SJSA1 (cell line): ENCODE results near the gene ZNF326. TPM values are rescaled to one million over a fixed set of nuclear protein-coding genes. Genes with fewer than 3 reads are reported as not detected.
"Not testable (repeated sequence)": the region's sequence is repeated elsewhere in the genome, so short reads cannot be mapped to it uniquely, and the experiment has no call there.

Experiments used
- DNase-seq, 2 experiments: peaks; one replicate each; pipeline ENCODE4 v3.0.0-alpha.2; 2015 to 2020; ENCODE audit warnings: low spot score in 2 of 2, low read depth in 1 of 2
- H3K27ac ChIP-seq: fragments of 250-450 bp; sonication (Bioruptor Pico); 2 replicates; pipeline ENCODE4 v1.5.1; 2020; ENCODE audit warnings: mild to moderate bottlenecking, moderate library complexity
- H3K27me3 ChIP-seq: fragments of 250-450 bp; sonication (Bioruptor Pico); replicated peaks from 2 replicates; pipeline ENCODE4 v1.5.1; 2020; ENCODE audit warnings: mild to moderate bottlenecking, moderate library complexity
- H3K36me3 ChIP-seq: fragments of 250-450 bp; sonication (Bioruptor Pico); 2 replicates; pipeline ENCODE4 v1.5.1; 2020; ENCODE audit warnings: mild to moderate bottlenecking
- H3K4me1 ChIP-seq: fragments of 250-450 bp; sonication (Bioruptor Pico); replicated peaks from 2 replicates; pipeline ENCODE4 v1.6.1; 2021; ENCODE audit warnings: mild to moderate bottlenecking
- H3K4me3 ChIP-seq: fragments of 250-450 bp; sonication (Bioruptor Pico); 2 replicates; pipeline ENCODE4 v1.5.1; 2020; ENCODE audit warnings: mild to moderate bottlenecking
- H3K9me3 ChIP-seq: fragments of 250-450 bp; sonication (Bioruptor Pico); replicated peaks from 2 replicates; pipeline ENCODE4 v1.5.1; 2020; ENCODE audit warnings: mild to moderate bottlenecking
- total RNA-seq: library from RNA; depleted of rRNA; stranded (reverse); fragments of >200 nt; shearing (Covaris generic); gene quantifications from 2 replicates; pipeline ENCODE4 v1.2.3, GENCODE V29; 2014

Gene ZNF326
- total RNA-seq, 1 experiment from 2014 or later: 6.3 TPM

DNA sequence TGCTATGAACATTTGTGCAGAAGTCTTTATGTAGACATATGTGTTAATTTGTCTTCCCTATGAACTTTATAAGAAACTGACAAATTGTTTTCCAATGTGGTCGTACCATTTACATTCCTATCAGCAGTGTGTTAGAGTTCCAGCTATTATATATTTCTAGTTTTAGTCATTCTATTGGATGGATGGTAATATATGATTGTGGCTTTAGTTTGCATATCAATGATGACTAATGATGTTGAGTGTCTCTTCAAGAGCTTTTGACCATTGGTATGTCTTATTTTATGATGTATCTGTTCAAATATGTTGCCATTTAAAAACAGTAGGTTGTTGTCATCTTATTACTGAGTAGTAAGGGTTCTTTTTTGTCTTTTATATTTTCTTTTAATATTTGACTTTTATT, 16.2 kb upstream of the ZNF326 start:
- no peaks in the 10 kb centered on the region for H3K36me3 ChIP-seq
- peaks cover 43% of the 10 kb centered on the region for H3K4me1 ChIP-seq
- DNase-seq: peak in 1 of 2 experiments; percentile 18
- H3K27me3 ChIP-seq: no peaks in the 10 kb centered on the region
- H3K9me3 ChIP-seq: no peaks in the 10 kb centered on the region
- no peak overlapping the region for H3K27ac ChIP-seq
- no peak overlapping the region for H3K4me3 ChIP-seq

DNA sequence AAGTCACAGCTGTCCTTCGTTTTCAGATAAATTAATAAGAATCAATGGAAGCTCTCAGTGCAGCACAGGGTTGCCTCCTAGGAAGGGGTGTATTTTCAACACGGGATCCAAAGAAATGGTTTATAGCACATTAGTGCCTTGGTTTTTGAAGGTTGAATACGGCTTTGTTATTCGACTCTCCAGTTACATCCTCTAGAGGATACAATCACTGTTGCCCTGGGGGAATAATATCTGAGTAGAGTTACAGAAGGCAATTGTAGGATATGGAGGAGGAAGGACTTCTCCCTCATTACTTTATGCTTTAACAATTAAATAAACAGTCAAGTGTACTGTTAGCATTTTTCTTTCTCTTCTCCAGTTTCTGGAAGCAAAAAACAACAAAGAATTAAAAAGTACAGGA, 14.3 kb upstream of the ZNF326 start:
- Histone ChIP-seq H3K27ac (no peak overlapping the region), H3K4me3 (no peak overlapping the region), H3K27me3 (no peaks in the 10 kb centered on the region), H3K4me1 (peaks cover 34% of the 10 kb centered on the region), H3K9me3 (no peaks in the 10 kb centered on the region), H3K36me3 (no peaks in the 10 kb centered on the region)
- DNase-seq: peak in 1 of 2 experiments; percentile 22

DNA sequence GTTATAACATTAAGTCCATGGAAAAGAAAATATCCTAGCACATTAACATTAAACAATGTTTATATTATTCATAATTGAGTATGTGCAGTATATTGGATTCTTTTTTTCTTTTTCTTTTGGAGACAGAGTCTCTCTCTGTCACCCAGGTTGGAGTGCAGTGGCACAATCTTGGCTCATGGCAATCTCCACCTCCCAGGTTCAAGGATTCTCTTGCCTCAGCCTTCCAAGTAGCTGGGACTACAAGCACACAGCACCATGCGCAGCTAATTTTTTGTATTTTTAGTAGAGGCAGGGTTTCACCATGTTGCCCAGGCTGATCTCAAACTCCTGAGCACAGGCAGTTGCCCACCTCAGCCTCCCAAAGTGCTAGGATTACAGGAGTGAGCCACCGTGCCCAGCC, 12.1 kb upstream of the ZNF326 start:
- not testable (repeated sequence) for H3K4me3 ChIP-seq, DNase-seq, H3K9me3 ChIP-seq, H3K27ac ChIP-seq, H3K36me3 ChIP-seq, H3K27me3 ChIP-seq
- H3K4me1 ChIP-seq: peaks cover 36% of the 10 kb centered on the region

DNA sequence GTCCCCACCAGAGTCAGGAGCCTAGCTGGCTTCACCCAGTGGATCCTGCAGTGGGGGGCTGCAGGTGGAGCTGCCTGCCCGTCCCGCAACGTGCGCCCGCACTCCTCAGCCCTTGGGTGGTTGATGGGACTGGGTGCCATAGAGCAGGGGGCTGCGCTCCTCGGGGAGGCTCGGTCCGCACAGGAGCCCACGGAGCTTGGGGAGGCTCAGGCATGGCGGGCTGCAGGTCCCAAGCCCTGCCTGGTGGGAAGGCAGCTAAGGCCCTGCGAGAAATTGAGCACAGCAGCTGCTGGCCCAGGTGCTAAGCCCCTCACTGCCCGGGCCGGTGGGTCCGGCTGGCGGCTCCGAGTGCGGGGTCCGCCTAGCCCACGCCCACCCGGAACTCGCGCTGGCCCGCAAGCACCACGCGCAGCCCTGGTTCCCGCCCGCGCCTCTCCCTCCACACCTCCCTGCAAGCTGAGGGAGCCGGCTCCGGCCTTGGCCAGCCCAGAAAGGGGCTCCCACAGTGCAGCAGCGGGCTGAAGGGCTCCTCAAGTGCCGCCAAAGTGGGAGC, 10.3 kb upstream of the ZNF326 start:
- not testable (repeated sequence) for H3K9me3 ChIP-seq, H3K36me3 ChIP-seq, H3K27me3 ChIP-seq, H3K4me3 ChIP-seq, DNase-seq, H3K27ac ChIP-seq
- H3K4me1 ChIP-seq: peaks cover 29% of the 10 kb centered on the region

DNA sequence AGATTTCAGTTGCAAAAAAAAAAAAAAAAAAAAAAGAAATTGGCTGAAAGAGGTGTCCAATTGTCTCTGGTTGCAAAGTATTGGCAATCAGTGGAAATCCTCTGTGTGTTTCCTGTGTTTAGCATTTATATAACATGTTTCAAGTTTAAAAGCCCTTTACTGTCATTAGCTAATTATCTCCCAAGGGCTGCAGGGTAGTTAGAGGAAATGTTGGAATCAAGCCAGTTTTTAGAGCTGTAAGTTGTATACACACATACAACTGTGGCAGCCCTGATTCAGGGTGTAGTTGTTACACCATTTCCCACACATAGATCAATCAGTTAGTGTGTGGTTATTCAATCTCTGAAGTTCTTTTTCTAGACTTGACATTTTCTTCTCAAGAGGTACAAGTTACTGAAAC, 8.9 kb upstream of the ZNF326 start:
- Histone ChIP-seq H3K27ac (0 out of 2 replicates have a peak overlapping the region, but pooled peaks have one; percentile 4), H3K36me3 (no peaks in the 10 kb centered on the region), H3K9me3 (no peaks in the 10 kb centered on the region), H3K4me1 (peaks cover 23% of the 10 kb centered on the region), H3K4me3 (no peak overlapping the region), H3K27me3 (no peaks in the 10 kb centered on the region)
- DNase-seq: no peak

DNA sequence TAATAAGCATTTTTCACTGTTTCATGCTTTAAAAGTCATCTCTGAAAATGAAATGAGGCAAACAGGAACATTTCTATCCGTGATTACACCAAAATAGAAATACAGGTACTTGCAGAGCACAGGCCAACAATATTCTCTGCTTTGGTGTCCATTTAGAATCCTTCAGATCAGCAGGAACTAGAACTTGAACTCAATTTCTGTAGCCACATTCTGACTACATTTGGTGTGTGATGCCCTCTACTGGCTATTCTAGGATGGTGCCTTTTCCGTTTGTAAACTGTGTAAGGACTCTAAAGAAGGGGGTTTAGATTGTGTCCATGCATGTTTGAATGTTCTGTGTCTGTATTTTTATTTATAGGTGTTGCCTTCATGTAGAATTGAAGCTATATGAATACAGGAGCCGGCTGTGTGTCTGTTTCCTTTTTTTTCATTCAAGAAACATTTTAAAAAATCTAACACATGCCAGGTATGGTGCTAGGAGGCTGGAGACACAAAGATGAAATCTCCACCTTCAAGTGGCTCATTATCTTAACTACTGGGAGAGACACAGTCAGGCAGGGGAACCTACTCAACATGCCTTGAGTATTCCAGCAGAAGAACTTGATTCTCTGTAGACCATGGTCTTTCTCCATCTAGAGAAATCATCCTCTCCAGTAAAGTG, 7.6 kb upstream of the ZNF326 start:
- no peak overlapping the region for H3K27ac ChIP-seq
- H3K4me3 ChIP-seq: no peak overlapping the region
- H3K9me3 ChIP-seq: no peaks in the 10 kb centered on the region
- peaks cover 13% of the 10 kb centered on the region for H3K4me1 ChIP-seq
- DNase-seq: peak; percentile 53 to 66
- H3K27me3 ChIP-seq: no peaks in the 10 kb centered on the region
- no peaks in the 10 kb centered on the region for H3K36me3 ChIP-seq

DNA sequence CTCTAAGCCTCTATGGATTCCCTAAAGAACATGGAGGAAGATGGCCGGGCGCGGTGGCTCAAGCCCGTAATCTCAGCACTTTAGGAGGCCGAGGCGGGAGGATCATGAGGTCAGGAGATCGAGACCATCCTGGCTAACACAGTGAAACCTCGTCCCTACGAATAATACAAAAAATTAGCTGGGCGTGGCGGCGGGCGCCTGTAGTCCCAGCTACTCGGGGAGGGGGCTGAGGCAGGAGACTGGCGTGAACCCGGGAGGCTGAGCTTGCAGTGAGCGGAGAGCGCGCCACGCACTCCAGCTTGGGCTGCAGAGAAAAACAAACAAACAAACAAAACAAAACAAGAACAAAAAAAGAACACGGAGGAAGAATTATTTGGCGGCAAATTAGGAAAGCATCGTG, 5.8 kb upstream of the ZNF326 start:
- no peak for DNase-seq
- Histone ChIP-seq H3K36me3 (no peaks in the 10 kb centered on the region), H3K4me1 (0 out of 2 replicates have a peak, but pooled peaks cover 3% of the 10 kb centered on the region)

DNA sequence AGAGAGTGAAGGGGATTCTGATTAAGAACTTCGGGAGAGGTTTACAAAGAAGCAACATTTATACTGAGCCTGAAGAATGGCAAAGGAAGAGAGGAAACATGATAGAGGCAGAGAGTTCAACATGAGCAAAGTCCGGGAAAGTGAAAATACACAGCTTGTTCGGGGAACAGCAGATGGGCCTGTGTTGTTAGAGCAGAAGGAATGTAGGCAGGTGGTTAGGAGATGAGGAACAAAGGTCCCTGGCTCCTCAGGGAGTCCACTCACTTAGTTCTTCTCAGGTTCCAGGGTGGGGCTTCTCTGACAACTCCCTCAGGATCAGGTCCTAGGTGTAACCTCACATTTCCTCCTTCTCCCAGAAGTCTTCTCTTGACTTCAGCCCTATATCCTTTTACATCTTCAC, 5.1 kb upstream of the ZNF326 start:
- Histone ChIP-seq H3K27ac (no peak overlapping the region), H3K27me3 (no peaks in the 10 kb centered on the region), H3K4me3 (no peak overlapping the region), H3K36me3 (no peaks in the 10 kb centered on the region), H3K9me3 (no peaks in the 10 kb centered on the region), H3K4me1 (0 out of 2 replicates have a peak, but pooled peaks cover 3% of the 10 kb centered on the region)
- no peak for DNase-seq

More for the DNA sequence above, 5.8 kb upstream of the ZNF326 start:
- Histone ChIP-seq H3K27ac (no peak overlapping the region), H3K4me3 (no peak overlapping the region), H3K9me3 (no peaks in the 10 kb centered on the region), H3K27me3 (no peaks in the 10 kb centered on the region)

DNA sequence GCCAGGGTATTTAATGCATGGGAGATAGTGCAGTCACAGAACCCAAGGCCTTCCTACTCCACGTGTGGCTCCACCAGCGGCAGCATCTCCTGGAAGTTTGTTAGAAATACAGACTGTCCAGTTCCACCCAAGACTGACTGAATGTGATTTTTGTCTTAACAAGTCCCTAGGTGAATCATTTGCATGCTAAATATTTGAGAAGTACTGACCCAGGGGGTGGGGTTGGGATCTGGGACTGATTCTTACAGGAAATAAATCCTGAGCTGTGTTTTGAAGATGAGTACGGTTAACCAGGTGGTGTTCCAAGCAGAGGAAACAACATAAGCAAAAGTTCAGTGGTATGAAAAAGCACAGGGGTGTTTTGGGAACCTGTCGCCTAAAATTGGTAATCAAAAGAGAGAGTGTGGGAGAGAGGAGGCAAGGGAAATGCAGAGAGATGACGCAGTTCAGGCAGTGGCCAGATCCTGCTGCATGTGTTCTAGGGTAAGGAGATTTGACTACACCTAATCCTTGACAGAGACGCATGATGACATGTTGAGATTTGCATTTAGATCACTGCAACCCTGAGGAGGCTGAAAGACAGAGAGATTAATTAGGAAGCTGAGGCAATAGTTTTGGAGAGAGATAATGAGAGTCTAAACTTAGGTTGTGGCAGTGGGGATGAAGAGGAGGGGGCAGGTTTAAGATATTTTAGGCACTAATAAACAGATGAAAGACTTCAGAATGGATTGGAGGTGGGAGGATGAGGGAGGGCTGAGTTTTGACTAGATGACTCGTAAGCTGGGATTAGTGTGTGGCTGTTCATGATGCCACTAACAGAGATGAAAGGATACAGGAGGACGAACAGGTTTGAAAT, 3.7 kb upstream of the ZNF326 start:
- H3K4me3 ChIP-seq: no peak overlapping the region
- no peak for DNase-seq
- no peaks in the 10 kb centered on the region for H3K27me3 ChIP-seq

DNA sequence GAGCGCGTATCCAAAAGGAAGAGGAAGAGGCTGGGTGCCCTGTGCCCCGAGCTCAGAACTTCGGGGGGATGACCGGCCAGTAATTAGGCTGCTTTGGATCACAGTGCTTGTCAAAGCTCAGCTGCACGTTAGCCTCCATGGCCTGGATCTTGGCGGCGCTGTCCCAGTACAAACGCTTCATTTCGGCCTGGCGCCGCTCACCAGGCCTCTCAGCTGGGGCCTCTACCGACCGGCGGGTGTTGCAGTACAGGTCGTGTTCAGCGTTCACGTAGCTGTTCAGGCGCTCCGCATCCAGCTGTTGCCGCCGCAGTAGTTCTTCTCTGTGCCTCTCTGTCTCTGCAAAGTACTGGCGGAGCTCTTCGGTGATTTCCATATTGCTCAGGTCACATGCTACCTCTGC, 1.4 kb upstream of the ZNF326 start:
- Histone ChIP-seq H3K9me3 (no peaks in the 10 kb centered on the region), H3K4me3 (no peak overlapping the region), H3K4me1 (peaks cover 5% of the 10 kb centered on the region; the same call in 1 of the 2 replicates), H3K27ac (no peak overlapping the region), H3K36me3 (peaks cover 14% of the 10 kb centered on the region), H3K27me3 (no peaks in the 10 kb centered on the region)
- no peak for DNase-seq

More for the DNA sequence above, 3.7 kb upstream of the ZNF326 start:
- H3K9me3 ChIP-seq: no peaks in the 10 kb centered on the region
- H3K27ac ChIP-seq: no peak overlapping the region
- peaks cover 4% of the 10 kb centered on the region; the same call in 1 of the 2 replicates for H3K4me1 ChIP-seq
- H3K36me3 ChIP-seq: peaks cover 5% of the 10 kb centered on the region

DNA sequence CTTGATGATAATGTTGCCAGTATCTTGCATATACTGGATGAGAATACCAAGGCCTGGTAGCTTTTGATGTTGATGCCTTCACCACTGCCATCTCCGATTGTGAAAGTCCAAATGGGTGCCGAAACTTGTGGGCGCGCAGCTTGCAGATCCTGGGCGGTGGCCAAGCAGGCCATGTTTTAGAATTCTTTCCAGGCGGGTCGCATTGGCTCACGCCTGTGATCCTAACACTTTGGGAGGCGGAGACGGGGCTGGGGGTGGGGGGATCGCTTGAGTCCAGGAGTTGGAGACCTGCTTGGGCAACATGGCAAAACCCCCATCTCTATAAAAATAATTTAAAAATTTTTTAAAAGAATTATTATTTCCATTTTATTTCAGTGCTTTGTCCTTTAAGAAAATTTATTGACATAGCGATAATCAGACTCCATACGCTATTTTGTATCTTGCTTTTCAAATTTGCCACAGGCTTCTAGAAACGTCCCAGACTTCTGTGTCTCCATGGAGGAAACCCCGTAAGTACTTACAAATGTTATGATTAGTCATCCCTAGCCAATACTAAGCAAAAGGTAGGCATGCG, 592 bp upstream of the ZNF326 start:
- peak overlapping the region; percentile 78 for H3K4me3 ChIP-seq
- H3K27me3 ChIP-seq: no peaks in the 10 kb centered on the region
- no peaks in the 10 kb centered on the region for H3K9me3 ChIP-seq
- H3K36me3 ChIP-seq: peaks cover 22% of the 10 kb centered on the region
- peaks cover 5% of the 10 kb centered on the region; the same call in 1 of the 2 replicates for H3K4me1 ChIP-seq
- peak overlapping the region; percentile 86 for H3K27ac ChIP-seq
- DNase-seq: no peak

DNA sequence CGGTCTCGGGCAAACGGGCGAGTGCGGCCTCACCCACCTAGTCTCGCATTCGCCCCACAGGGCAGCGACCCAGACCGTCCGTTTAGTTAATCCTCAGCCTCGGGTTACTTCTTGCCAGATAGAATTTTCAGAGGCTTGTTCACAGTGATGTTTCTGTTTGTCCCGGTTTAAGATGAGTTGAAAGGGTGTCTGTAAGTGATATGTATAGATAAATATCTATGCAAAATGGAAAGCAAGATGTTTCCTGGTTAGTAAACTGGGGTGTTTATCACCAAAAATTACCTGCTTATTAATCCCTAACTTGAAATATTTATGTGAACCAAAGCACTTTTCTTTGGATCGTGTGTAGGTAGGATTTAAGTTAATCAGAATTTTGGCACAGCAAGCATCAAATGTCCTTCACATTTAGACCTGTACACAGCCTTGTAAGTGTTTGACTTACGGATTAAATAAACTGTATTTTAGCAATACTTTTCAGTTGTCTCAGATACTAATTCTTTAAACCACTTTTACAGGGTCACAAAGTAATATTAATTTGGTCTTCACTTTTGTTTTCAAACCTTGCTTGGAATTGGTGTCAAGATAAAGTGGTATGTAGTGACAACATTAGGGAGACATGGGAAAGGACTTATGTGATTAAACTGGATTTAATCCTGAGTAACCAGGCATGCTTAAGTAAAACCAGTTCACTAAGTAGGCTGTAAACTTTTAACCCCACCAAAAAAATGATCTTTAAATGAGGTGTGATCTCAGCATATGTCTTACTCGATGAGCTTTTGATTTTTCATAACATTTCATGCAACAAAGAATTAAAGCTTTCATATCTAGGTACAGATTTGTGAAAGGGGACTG, 914 bp downstream of the ZNF326 start:
- H3K36me3 ChIP-seq: peaks cover 30% of the 10 kb centered on the region
- peak overlapping the region; percentile 78 for H3K4me3 ChIP-seq
- peak overlapping the region; percentile 86 for H3K27ac ChIP-seq
- peak in 1 of 2 experiments; percentile 22 for DNase-seq
- H3K27me3 ChIP-seq: no peaks in the 10 kb centered on the region
- H3K9me3 ChIP-seq: no peaks in the 10 kb centered on the region
- peaks cover 5% of the 10 kb centered on the region; the same call in 1 of the 2 replicates for H3K4me1 ChIP-seq
